ENCODE measurements around the gene PTPRN2. TPM values are rescaled to one million over a fixed set of nuclear protein-coding genes. Genes with fewer than 3 reads are reported as not detected.

PTPRN2 gene
- total and polyA plus RNA-seq, 2 of the 8 experiments (the other 6 are each of a cell fraction or from before 2014, with no cell fraction given) = 2.6 to 4.5 TPM

- H3K9me3 ChIP-seq (ENCODE audit: insufficient read depth in 2 of 2, low read depth in 1 of 2, low read length in 1 of 2) = peaks cover 0 to 3% of the 10 kb centered on the region in 2 experiments; a peak in 1 of 4 replicates
Observed at GRCh38 chr7:157633465-157634185, 954.0 kb downstream of the PTPRN2 start.

More at GRCh38 chr7:157633465-157634185, 954.0 kb downstream of the PTPRN2 start:
- no peak overlapping the region for H3K56ac ChIP-seq (replicated peaks; ENCODE audit: insufficient read length, low read depth, low read length)
- H2BK20ac ChIP-seq (ENCODE audit: low read length) = no peak overlapping the region
- FAIRE-seq (no peak), DNase-seq (ENCODE audit: low read depth in 1 of 2, low spot score in 2 of 2) (no peak)
- H3K27me3 ChIP-seq (replicated peaks in 1 of 4; ENCODE audit: control insufficient read depth in 3 of 4, extremely low read depth in 1 of 4, insufficient read depth in 3 of 4, low read length in 3 of 4) = no peaks in the 10 kb centered on the region; a peak in 3 of 7 replicates
- H3K79me1 ChIP-seq (ENCODE audit: low read depth, low read length) = no peaks in the 10 kb centered on the region
- no peak overlapping the region for H3K4me2 ChIP-seq (ENCODE audit: insufficient read depth in 1 of 2, low read depth in 2 of 2, low read length in 2 of 2)
- no peak overlapping the region for H3K9ac ChIP-seq (replicated peaks in 1 of 4; ENCODE audit: extremely low read depth in 1 of 4, low read depth in 3 of 4, low read length in 3 of 4)
- no peak overlapping the region for H4K8ac ChIP-seq (ENCODE audit: extremely low read depth, insufficient read depth, low read length)
- H3K27ac ChIP-seq (ENCODE audit: low read depth, low read length) = no peak overlapping the region
- H3K18ac ChIP-seq (ENCODE audit: extremely low read depth, low read length) = no peak overlapping the region
- no peak overlapping the region for H2BK12ac ChIP-seq (ENCODE audit: low read depth, low read length)
- no peak overlapping the region for H2AK5ac ChIP-seq (ENCODE audit: low read depth, low read length)
- ChIA-PET CTCF (ENCODE audit: partially characterized antibody) (interaction anchor here (0.8 to 1.8 kb wide), 3 partner anchors 21 to 60 kb away, joined by 3 read pairs; no protein-coding TSS in a partner anchor), POLR2A (ENCODE audit: partially characterized antibody) (no interaction called here)
- no peak overlapping the region for H3K23ac ChIP-seq (ENCODE audit: insufficient read length)
- no peak for TF ChIP-seq RAD21 (IDR thresholded peaks at IDR 0.05 in 1 of 2, conservative IDR thresholded peaks at IDR 0.05 in 1 of 2; ENCODE audit: low read depth in 2 of 2, low read length in 2 of 2)
- H3K79me2 ChIP-seq (ENCODE audit: control insufficient read depth in 1 of 2, insufficient read depth in 2 of 2, low read length in 2 of 2) = no peaks in the 10 kb centered on the region
- no peak overlapping the region for H3K4me3 ChIP-seq (ENCODE audit: extremely low read depth in 1 of 4, insufficient read depth in 2 of 4, low read depth in 3 of 4, low read length in 4 of 4)
- H3K4me1 ChIP-seq (replicated peaks in 1 of 4; ENCODE audit: control insufficient read depth in 3 of 4, insufficient read depth in 4 of 4, low read length in 3 of 4) = 0 out of 7 replicates have a peak, but pooled peaks cover 0 to 2% (median 0%) of the 10 kb centered on the region in 4 experiments
- no peaks in the 10 kb centered on the region for H3K23me2 ChIP-seq (ENCODE audit: low read depth, low read length)
- H3K36me3 ChIP-seq (ENCODE audit: control insufficient read depth in 2 of 4, insufficient read depth in 4 of 4, low read length in 3 of 4) = no peaks in the 10 kb centered on the region
- no peaks in the 10 kb centered on the region for H4K20me1 ChIP-seq (replicated peaks in 1 of 2; ENCODE audit: control insufficient read depth in 1 of 2, insufficient read depth in 2 of 2, low read length in 2 of 2)
- H3K14ac ChIP-seq (ENCODE audit: insufficient read length) = no peak overlapping the region
- H2BK15ac ChIP-seq (ENCODE audit: low read length) = no peak overlapping the region
- 90% methylated on average over 21 of the region's 21 CpGs; no CpG with 5 or more reads in 1 of the 2 experiments for WGBS, 2 experiments (ENCODE audit: extremely low coverage in 1 of 2, insufficient coverage in 1 of 2, insufficient read length in 1 of 2, insufficient replicate concordance in 2 of 2, low coverage in 1 of 2, low lambda C conversion rate in 2 of 2, missing lambda C conversion rate in 1 of 2)
- no peak overlapping the region for H4K91ac ChIP-seq (replicated peaks; ENCODE audit: insufficient read length, low read length)
- H2BK120ac ChIP-seq (replicated peaks; ENCODE audit: low read depth, low read length) = no peak overlapping the region
- no peak overlapping the region for H3K4ac ChIP-seq (replicated peaks; ENCODE audit: insufficient read length, low read depth, low read length)
- H4K5ac ChIP-seq (ENCODE audit: insufficient read length, low read depth, low read length) = no peak overlapping the region
- no peak overlapping the region for H2BK5ac ChIP-seq (ENCODE audit: low read depth, low read length)
- no peak overlapping the region for H2AFZ ChIP-seq (ENCODE audit: low read length)

Data from H1 (cell line).